Adrenal gland (tissue), 12 donors: Measurements from ENCODE around the gene ZNF143. TPM values are rescaled to one million over a fixed set of nuclear protein-coding genes. Genes with fewer than 3 reads are reported as not detected.

Experiments used
- DNase-seq, 7 donors: peaks; one replicate each; pipeline ENCODE4 v3.0.0-alpha.2; 2019 to 2020
- H3K27ac ChIP-seq, 5 donors: fragments of 200-600 bp; sonication (generic) in 4 of 5; 1 replicate in 3 of 5; 2 replicates in 2 of 5; pipeline versions ENCODE4 v1.5.1 to v1.8.0; 2016 to 2020; ENCODE audit warnings: mild to moderate bottlenecking in 1 of 5
- H3K27me3 ChIP-seq: fragments of 200-600 bp; 2 replicates; pipeline ENCODE4 v1.8.0; 2021
- H3K36me3 ChIP-seq, 2 donors: fragments of 200-600 bp; replicated peaks in 1 of 2; 1 replicate in 1 of 2; 2 replicates in 1 of 2; pipeline versions ENCODE4 v1.5.1 to v1.8.0; 2018 to 2022
- H3K4me1 ChIP-seq, 2 donors: fragments of 200-600 bp; replicated peaks in 1 of 2; 1 replicate in 1 of 2; 2 replicates in 1 of 2; pipeline versions ENCODE4 v1.5.1 to v1.8.0; 2018 to 2021
- H3K4me3 ChIP-seq, 4 donors: fragments of 200-600 bp; sonication (generic) in 3 of 4; one replicate each; pipeline ENCODE4 v1.5.1; 2016 to 2018
- H3K9me3 ChIP-seq, 3 donors: fragments of 200-600 bp; sonication (generic) in 1 of 3; replicated peaks in 1 of 3; 1 replicate in 2 of 3; 2 replicates in 1 of 3; pipeline versions ENCODE4 v1.5.1 to v1.8.0; 2016 to 2021
- POLR2A ChIP-seq, 2 donors: fragments of 450-650 bp; IDR thresholded peaks; one replicate each; pipeline ENCODE4 v1.6.1; 2017; ENCODE audit warnings: antibody characterized with exemption in 2 of 2, mild to moderate bottlenecking in 2 of 2, moderate library complexity in 1 of 2
- WGBS, 4 donors: extraction: QIAGEN DNeasy Blood & Tissue Kit in 2 of 4; methylation state at CpG; one replicate each; pipeline versions ENCODE4 v1.1.5 to v1.1.7; 2013 to 2017; 5-methylcytosine and 5-hydroxymethylcytosine counted together
- intact Hi-C, 2 donors: fragments of 100-400 bp; cut with DNase I; formaldehyde crosslinking; loops; one replicate each; pipeline versions ENCODE4 v1.14.1 to v1.15.0; 2022 to 2023
- polyA plus RNA-seq, 3 donors: library from polyadenylated mRNA; stranded (reverse); fragments of 200-250 nt in 2 of 3; fragments of 350-450 nt in 1 of 3; fragmentation: Illumina TruSeq in 1 of 3; extraction: RNeasy Lipid Tissue Mini Kit (QIAGEN cat#74804) in 1 of 3; gene quantifications; one replicate each; pipeline ENCODE4 v1.2.3, GENCODE V29; 2013 to 2014
- total RNA-seq, 9 donors: library from RNA; depleted of rRNA in 4 of 9; stranded (reverse); fragments of >200 nt in 4 of 9; fragments of 120-200 nt in 1 of 9; fragmentation: NEBNext Ultra II Directional in 1 of 9; extraction: Animal tissue kit (Norgen Biotek cat#: 25700) in 1 of 9; gene quantifications; one replicate each; pipeline versions ENCODE4 v1.1.0 to v1.2.4, GENCODE V29; 2013 to 2023
- TF ChIP-seq, protein P1 (sequence below), 6 experiments: fragments of 450-650 bp in 4 of 6; fragments of 200-600 bp in 2 of 6; sonication (generic) in 1 of 6; IDR thresholded peaks; 1 replicate in 5 of 6; 2 replicates in 1 of 6; pipeline versions ENCODE4 v1.5.1 to v1.8.0; 2016 to 2021; ENCODE audit warnings: antibody characterized with exemption in 6 of 6, mild to moderate bottlenecking in 2 of 6, moderate library complexity in 1 of 6
- donor health status: healthy with polysubstance abuse.
- donor health status: Bipolar disorder and iron deficiency.
- donor health status: DM: yes; HTN: yes; CAD: no.
- donor health status: DM: no; HTN: no; CAD: no.
- donor health status: DM: no; HTN: no; CAD: no.
- donor health status: DM: yes; HTN: yes; CAD: no.

ZNF143 gene
- total and polyA plus RNA-seq, 12 donors = 6.8 to 29.8 (median 17.1) TPM

DNA sequence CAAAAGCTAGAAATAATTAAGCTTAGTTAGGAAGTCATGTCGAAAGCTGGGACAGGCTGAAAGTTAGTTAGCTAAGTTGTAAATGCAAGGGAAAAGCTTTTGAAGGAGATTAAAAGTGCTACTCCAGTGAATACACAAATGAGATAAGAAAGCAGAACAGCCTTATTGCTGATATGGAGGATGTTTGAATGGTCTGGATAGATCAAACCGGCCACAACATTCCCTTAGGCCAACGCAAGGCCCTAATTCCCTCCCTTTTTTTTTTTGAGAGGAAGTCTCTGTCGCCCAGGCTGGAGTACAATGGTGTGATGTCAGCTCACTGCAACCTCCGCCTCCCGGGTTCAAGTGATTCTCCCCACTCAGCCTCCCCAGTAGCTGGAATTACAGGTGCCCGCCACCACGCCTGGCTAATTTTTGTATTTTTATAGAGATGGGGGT is 89.4 kb downstream of the ZNF143 start:
- DNase-seq = no peak
- Histone ChIP-seq H3K4me3 (no peak overlapping the region), H3K27me3 (no peaks in the 10 kb centered on the region), H3K27ac (no peak overlapping the region), H3K4me1 (peaks cover 0 to 10% of the 10 kb centered on the region in 2 donors), H3K36me3 (no peaks in the 10 kb centered on the region), H3K9me3 (no peaks in the 10 kb centered on the region)
- TF ChIP-seq, protein P1, sequence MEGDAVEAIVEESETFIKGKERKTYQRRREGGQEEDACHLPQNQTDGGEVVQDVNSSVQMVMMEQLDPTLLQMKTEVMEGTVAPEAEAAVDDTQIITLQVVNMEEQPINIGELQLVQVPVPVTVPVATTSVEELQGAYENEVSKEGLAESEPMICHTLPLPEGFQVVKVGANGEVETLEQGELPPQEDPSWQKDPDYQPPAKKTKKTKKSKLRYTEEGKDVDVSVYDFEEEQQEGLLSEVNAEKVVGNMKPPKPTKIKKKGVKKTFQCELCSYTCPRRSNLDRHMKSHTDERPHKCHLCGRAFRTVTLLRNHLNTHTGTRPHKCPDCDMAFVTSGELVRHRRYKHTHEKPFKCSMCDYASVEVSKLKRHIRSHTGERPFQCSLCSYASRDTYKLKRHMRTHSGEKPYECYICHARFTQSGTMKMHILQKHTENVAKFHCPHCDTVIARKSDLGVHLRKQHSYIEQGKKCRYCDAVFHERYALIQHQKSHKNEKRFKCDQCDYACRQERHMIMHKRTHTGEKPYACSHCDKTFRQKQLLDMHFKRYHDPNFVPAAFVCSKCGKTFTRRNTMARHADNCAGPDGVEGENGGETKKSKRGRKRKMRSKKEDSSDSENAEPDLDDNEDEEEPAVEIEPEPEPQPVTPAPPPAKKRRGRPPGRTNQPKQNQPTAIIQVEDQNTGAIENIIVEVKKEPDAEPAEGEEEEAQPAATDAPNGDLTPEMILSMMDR (IDR thresholded peaks at IDR 0.05) = no peak
- no peak for TF ChIP-seq POLR2A (IDR thresholded peaks at IDR 0.05)
- intact Hi-C loops = no loop called here
- WGBS, 4 donors = 90 to 95% (median 92%) methylated on average over 8 of the region's 8 CpGs

DNA sequence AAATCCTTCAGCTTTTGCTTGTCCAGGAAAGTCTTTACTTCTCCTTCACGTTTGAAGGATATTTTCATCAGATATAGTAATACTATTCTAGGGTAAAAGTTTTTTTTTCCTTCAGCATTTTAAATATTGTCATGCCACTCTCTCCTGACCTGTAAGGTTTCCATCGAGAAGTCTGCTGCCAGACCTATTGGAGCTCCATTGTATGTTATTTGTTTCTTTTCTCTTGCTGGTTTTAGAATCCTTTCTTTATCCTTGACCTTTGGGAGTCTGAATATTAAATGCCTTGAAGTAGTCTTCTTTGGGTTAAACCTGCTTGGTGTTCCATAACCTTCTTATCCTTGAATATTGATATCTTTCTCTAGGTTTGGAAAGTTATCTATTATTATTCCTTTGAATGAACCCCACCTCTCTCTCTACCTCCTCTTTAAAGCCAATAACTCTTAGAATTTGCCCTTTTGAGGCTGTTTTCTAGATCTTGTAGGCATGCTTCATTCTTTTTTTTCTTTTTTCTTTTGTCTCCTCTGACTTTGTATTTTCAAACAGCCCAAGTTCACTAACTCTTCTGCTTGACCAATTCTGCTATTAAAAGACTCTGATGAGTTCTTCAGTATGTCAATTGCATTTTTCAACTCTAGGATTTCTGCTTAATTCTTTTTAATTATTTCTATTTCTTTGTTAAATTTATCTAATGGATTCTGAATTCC is 100.6 kb downstream of the ZNF143 start:
- H3K9me3 ChIP-seq = no peaks in the 10 kb centered on the region
- no peak overlapping the region for H3K27ac ChIP-seq
- peaks cover 3 to 12% of the 10 kb centered on the region in 2 donors for H3K4me1 ChIP-seq
- H3K4me3 ChIP-seq = no peak overlapping the region
- no peaks in the 10 kb centered on the region for H3K27me3 ChIP-seq
- H3K36me3 ChIP-seq = no peaks in the 10 kb centered on the region
- DNase-seq = no peak
- WGBS, 4 donors = 86 to 96% (median 91%) methylated on average over 2 of the region's 2 CpGs
- no peak for TF ChIP-seq POLR2A (IDR thresholded peaks at IDR 0.05)
- TF ChIP-seq, protein P1 (IDR thresholded peaks at IDR 0.05) = no peak
- intact Hi-C loops = no loop called here

DNA sequence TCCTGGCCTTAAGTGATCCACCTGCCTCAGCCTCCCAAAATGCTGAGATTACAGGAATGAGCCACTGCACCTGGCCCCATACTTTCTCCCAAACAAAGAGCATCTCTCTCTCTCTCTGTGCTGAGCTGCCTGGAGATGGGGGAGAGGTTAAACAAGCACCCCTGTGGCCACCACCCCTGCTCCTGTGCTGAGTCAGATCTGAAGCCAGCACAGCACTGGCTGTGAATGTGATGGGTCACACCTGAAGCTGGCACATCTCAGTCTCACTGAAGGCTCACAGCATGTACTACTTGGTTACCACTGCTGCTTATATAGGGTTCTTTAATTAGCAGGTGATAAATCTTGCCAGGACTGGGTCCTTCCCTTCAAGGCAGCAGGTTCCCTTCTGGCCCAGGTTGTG is 101.9 kb downstream of the ZNF143 start:
- Histone ChIP-seq H3K4me1 (peaks cover 3 to 21% of the 10 kb centered on the region in 2 donors), H3K36me3 (no peaks in the 10 kb centered on the region), H3K4me3 (no peak overlapping the region), H3K27me3 (no peaks in the 10 kb centered on the region), H3K9me3 (no peaks in the 10 kb centered on the region), H3K27ac (no peak overlapping the region)
- no peak for DNase-seq
- TF ChIP-seq, protein P1 (IDR thresholded peaks at IDR 0.05) = no peak
- no peak for TF ChIP-seq POLR2A (IDR thresholded peaks at IDR 0.05)
- intact Hi-C loops = no loop called here

DNA sequence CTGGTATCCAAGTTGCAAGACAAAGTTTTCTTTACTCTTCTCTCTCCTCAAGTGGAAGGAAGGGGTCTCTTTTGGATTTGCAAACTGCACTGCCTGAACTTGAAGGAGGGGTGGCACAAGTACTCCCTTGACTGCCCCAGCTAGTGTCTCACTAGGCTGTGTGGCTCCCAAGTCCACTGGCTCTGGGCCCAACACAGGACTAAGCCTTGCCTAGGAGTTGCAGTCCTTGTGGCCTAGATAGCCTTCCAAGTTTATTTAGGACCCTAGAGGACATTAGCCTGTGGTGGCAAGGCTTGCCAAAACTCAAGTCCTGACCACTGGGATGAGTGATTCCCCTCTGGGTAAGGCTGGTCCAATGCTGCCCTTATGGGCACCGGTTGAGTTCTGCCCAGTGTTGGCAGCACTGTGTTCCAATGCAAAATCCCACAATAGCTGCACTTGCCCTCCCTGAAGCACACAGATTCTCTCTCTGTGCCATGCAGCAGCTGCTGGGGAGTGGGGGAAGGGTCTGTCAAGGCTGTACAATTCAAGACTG is 102.5 kb downstream of the ZNF143 start:
- H3K4me3 ChIP-seq = no peak overlapping the region
- WGBS, 4 donors = 85 to 93% methylated on average over 1 of the region's 1 CpG; no CpG with 5 or more reads in 2 of the 4 donors
- intact Hi-C loops = no loop called here
- H3K4me1 ChIP-seq = peaks cover 3 to 21% of the 10 kb centered on the region in 2 donors
- H3K27ac ChIP-seq = no peak overlapping the region
- no peaks in the 10 kb centered on the region for H3K9me3 ChIP-seq
- H3K36me3 ChIP-seq = no peaks in the 10 kb centered on the region
- TF ChIP-seq, protein P1 (IDR thresholded peaks at IDR 0.05) = no peak
- TF ChIP-seq POLR2A (IDR thresholded peaks at IDR 0.05) = no peak
- no peaks in the 10 kb centered on the region for H3K27me3 ChIP-seq
- DNase-seq = no peak
